ENCODE measurements around the gene NCMAP. TPM values are rescaled to one million over a fixed set of nuclear protein-coding genes. Genes with fewer than 3 reads are reported as not detected.

Gene NCMAP
- total and polyA plus RNA-seq, 2 donors (not counting 1 experiment from before 2014, with no cell fraction given): not detected

DNA sequence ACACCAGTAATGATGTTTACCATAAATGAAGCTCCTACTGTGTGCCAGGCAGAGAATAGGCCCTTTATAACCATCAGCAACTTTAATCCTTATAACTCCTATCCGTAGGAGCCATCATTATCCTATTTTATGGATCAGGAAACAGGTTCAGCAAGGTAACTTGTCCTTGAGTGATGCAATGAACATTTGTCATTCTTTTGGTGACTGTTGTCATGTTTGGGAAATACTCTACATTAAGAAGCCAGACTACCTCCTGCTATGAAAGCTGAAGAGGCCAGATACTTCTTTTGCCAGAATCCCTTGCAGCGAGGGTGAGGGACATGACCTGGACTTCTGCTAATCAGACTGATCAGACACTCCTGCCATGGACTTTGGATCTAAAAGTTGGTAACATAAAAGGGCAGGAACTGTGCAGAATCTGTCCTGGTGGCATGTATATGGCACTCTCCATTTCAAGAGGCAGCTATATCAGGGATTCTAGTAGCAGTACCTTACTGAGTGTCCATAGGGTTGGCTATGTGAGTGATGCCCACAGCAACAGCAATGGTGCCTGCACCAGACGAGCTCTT, 54.1 kb downstream of the NCMAP start:
- H3K79me2 ChIP-seq (ENCODE audit: control insufficient read depth, insufficient read depth, low read length): no peaks in the 10 kb centered on the region
- no peak overlapping the region for H3K4me2 ChIP-seq (ENCODE audit: extremely low read depth, insufficient read depth, low read length)
- H3K9me3 ChIP-seq (ENCODE audit: control insufficient read depth, insufficient read depth, low read depth, low read length): no peaks in the 10 kb centered on the region

DNA sequence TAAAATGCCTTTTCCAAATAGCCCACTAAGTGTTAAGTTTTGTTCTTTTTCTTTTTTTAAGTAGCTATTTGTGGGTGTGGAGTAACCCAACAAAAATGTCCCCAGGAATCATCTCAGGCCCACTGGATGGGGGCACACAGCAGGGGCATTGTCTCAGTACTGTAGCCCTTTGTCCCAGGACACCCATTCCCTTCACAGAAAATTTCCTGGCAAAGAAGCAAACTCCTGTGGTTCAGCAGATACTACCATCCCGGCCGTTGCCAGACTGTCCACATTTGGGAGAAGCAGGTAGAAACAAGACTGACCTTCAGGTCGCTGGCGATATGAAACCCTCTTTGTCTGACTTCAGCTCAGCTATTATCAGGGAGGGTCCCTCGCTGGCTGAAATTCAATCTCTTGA, 63.5 kb downstream of the NCMAP start:
- H3K4me3 ChIP-seq (replicated peaks in 1 of 4; ENCODE audit: control extremely low read depth in 1 of 4, insufficient read depth in 1 of 4, low read depth in 3 of 4, low read length in 4 of 4): no peak overlapping the region
- H3K27ac ChIP-seq (ENCODE audit: insufficient read depth, low read length): no peak overlapping the region
- no peak for DNase-seq (ENCODE audit: low read depth in 2 of 2)

More for the DNA sequence above, 54.1 kb downstream of the NCMAP start:
- H2AFZ ChIP-seq (ENCODE audit: low read length): no peak overlapping the region
- TF ChIP-seq, protein P1, sequence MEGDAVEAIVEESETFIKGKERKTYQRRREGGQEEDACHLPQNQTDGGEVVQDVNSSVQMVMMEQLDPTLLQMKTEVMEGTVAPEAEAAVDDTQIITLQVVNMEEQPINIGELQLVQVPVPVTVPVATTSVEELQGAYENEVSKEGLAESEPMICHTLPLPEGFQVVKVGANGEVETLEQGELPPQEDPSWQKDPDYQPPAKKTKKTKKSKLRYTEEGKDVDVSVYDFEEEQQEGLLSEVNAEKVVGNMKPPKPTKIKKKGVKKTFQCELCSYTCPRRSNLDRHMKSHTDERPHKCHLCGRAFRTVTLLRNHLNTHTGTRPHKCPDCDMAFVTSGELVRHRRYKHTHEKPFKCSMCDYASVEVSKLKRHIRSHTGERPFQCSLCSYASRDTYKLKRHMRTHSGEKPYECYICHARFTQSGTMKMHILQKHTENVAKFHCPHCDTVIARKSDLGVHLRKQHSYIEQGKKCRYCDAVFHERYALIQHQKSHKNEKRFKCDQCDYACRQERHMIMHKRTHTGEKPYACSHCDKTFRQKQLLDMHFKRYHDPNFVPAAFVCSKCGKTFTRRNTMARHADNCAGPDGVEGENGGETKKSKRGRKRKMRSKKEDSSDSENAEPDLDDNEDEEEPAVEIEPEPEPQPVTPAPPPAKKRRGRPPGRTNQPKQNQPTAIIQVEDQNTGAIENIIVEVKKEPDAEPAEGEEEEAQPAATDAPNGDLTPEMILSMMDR (conservative IDR thresholded peaks at IDR 0.05 in 1 of 2, IDR thresholded peaks at IDR 0.05 in 1 of 2; ENCODE audit: low read depth in 1 of 2, low read length in 2 of 2): no peak
- no peak for TF ChIP-seq EZH2 (IDR thresholded peaks at IDR 0.05; ENCODE audit: low read length, missing control alignments)
- DNase-seq (ENCODE audit: low read depth in 2 of 2): no peak
- H3K36me3 ChIP-seq (ENCODE audit: control insufficient read depth, insufficient read depth, low read length): no peaks in the 10 kb centered on the region
- H3K4me3 ChIP-seq (replicated peaks in 1 of 4; ENCODE audit: control extremely low read depth in 1 of 4, insufficient read depth in 1 of 4, low read depth in 3 of 4, low read length in 4 of 4): no peak overlapping the region
- no peaks in the 10 kb centered on the region for H3K4me1 ChIP-seq (ENCODE audit: control insufficient read depth, extremely low read depth, insufficient read depth, low read length)
- H3K9ac ChIP-seq (ENCODE audit: insufficient read depth, low read length): no peak overlapping the region
- H3K27me3 ChIP-seq (ENCODE audit: control insufficient read depth, insufficient read depth, low read length): peaks cover 16% of the 10 kb centered on the region
- H3K27ac ChIP-seq (ENCODE audit: insufficient read depth, low read length): no peak overlapping the region
- H4K20me1 ChIP-seq (ENCODE audit: control insufficient read depth, extremely low read depth, insufficient read depth, low read length): no peaks in the 10 kb centered on the region

DNA sequence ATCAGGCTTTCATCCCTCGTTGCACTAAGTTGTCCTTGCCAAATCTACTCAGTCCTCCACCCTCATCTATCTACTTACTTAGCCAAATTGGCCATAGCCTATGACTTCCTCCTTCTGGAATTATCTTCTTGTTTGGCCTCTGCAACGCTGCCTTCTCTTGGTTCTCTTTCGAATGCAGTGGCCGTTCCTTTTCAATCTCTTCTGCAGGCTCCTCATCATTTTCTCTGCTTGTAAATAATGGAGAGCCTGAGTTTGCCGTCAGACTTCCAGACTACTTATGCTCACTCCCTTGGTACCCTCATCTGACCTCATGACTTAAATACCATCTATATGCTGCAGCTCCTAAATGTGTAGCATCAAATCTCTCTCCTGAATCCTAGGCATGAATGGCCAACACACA, 64.8 kb downstream of the NCMAP start:
- Histone ChIP-seq H2AFZ (ENCODE audit: low read length) (no peak overlapping the region), H3K27ac (ENCODE audit: insufficient read depth, low read length) (no peak overlapping the region), H3K79me2 (ENCODE audit: control insufficient read depth, insufficient read depth, low read length) (no peaks in the 10 kb centered on the region), H4K20me1 (ENCODE audit: control insufficient read depth, extremely low read depth, insufficient read depth, low read length) (no peaks in the 10 kb centered on the region), H3K4me3 (replicated peaks in 1 of 4; ENCODE audit: control extremely low read depth in 1 of 4, insufficient read depth in 1 of 4, low read depth in 3 of 4, low read length in 4 of 4) (no peak overlapping the region), H3K9me3 (ENCODE audit: control insufficient read depth, insufficient read depth, low read depth, low read length) (no peaks in the 10 kb centered on the region), H3K4me2 (ENCODE audit: extremely low read depth, insufficient read depth, low read length) (no peak overlapping the region), H3K4me1 (ENCODE audit: control insufficient read depth, extremely low read depth, insufficient read depth, low read length) (no peaks in the 10 kb centered on the region), H3K9ac (ENCODE audit: insufficient read depth, low read length) (no peak overlapping the region), H3K36me3 (ENCODE audit: control insufficient read depth, insufficient read depth, low read length) (no peaks in the 10 kb centered on the region), H3K27me3 (ENCODE audit: control insufficient read depth, insufficient read depth, low read length) (peaks cover 8% of the 10 kb centered on the region)
- no peak for TF ChIP-seq EZH2 (IDR thresholded peaks at IDR 0.05; ENCODE audit: low read length, missing control alignments)
- TF ChIP-seq, protein P1 (conservative IDR thresholded peaks at IDR 0.05 in 1 of 2, IDR thresholded peaks at IDR 0.05 in 1 of 2; ENCODE audit: low read depth in 1 of 2, low read length in 2 of 2): no peak
- DNase-seq (ENCODE audit: low read depth in 2 of 2): no peak

More for the DNA sequence above, 63.5 kb downstream of the NCMAP start:
- Histone ChIP-seq H3K79me2 (ENCODE audit: control insufficient read depth, insufficient read depth, low read length) (no peaks in the 10 kb centered on the region), H3K9me3 (ENCODE audit: control insufficient read depth, insufficient read depth, low read depth, low read length) (no peaks in the 10 kb centered on the region), H4K20me1 (ENCODE audit: control insufficient read depth, extremely low read depth, insufficient read depth, low read length) (no peaks in the 10 kb centered on the region), H3K36me3 (ENCODE audit: control insufficient read depth, insufficient read depth, low read length) (no peaks in the 10 kb centered on the region), H3K9ac (ENCODE audit: insufficient read depth, low read length) (no peak overlapping the region), H3K27me3 (ENCODE audit: control insufficient read depth, insufficient read depth, low read length) (peaks cover 11% of the 10 kb centered on the region), H2AFZ (ENCODE audit: low read length) (no peak overlapping the region), H3K4me1 (ENCODE audit: control insufficient read depth, extremely low read depth, insufficient read depth, low read length) (no peaks in the 10 kb centered on the region), H3K4me2 (ENCODE audit: extremely low read depth, insufficient read depth, low read length) (no peak overlapping the region)
- TF ChIP-seq, protein P1 (conservative IDR thresholded peaks at IDR 0.05 in 1 of 2, IDR thresholded peaks at IDR 0.05 in 1 of 2; ENCODE audit: low read depth in 1 of 2, low read length in 2 of 2): no peak
- no peak for TF ChIP-seq EZH2 (IDR thresholded peaks at IDR 0.05; ENCODE audit: low read length, missing control alignments)

Data from fibroblast of lung (primary cell).